ENCODE measurements around the gene SUPT5H.

DNA sequence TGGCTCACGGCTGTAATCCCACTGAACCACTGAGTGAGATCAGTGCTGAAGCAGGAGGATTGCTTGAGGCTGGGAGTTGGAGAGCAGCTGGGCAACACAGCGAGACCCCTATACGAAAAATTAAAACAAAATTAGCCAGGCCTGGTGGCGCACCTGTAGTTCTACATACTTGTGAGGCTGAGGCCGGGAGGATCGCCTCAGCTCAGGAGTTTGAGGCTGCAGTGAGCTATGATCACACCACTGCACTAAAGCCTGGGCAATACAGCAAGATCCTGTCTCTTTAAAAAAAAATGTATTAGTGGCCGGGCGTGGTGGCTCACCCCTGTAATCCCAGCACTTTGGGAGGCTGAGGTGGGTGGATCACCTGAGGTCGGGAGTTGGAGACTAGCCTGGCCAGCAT, 63.2 kb downstream of the SUPT5H start:
- TF ChIP-seq POLR2A (IDR thresholded peaks at IDR 0.05; ENCODE audit: low read length) (no peak), GATA1 (IDR thresholded peaks at IDR 0.05; ENCODE audit: low read depth, low read length) (no peak)

Measured in erythroblast (primary cell).